ENCODE measurements around the gene CLDN6. TPM values are rescaled to one million over a fixed set of nuclear protein-coding genes. Genes with fewer than 3 reads are reported as not detected.

CLDN6 gene
- total and polyA plus RNA-seq, 9 of the 15 experiments (the other 6 are each of a cell fraction or from before 2014, with no cell fraction given): 0.22 to 0.75 (median 0.38) TPM; not detected in 3

GRCh38 chr16:2968738-2969544, 49.0 kb downstream of the CLDN6 start, which contains the start of gene PAQR4 (continued):
- TF ChIP-seq, protein P1, sequence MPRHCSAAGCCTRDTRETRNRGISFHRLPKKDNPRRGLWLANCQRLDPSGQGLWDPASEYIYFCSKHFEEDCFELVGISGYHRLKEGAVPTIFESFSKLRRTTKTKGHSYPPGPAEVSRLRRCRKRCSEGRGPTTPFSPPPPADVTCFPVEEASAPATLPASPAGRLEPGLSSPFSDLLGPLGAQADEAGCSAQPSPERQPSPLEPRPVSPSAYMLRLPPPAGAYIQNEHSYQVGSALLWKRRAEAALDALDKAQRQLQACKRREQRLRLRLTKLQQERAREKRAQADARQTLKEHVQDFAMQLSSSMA (CRISPR knock-in tag; IDR thresholded peaks at IDR 0.05): no peak
- TF ChIP-seq CHD4 (IDR thresholded peaks at IDR 0.05; ENCODE audit: insufficient read depth, insufficient replicate concordance, low read depth, low read length, poor library complexity, severe bottlenecking): peak; percentile 29
- TF ChIP-seq RBM22 (IDR thresholded peaks at IDR 0.05; ENCODE audit: low read depth, low read length, poor library complexity, severe bottlenecking): peak; percentile 49
- TF ChIP-seq TCF3 (CRISPR knock-in tag; IDR thresholded peaks at IDR 0.05): no peak
- peak in 1 of 2 experiments; percentile 99 for TF ChIP-seq AFF1 (IDR thresholded peaks at IDR 0.05; ENCODE audit: low read depth in 1 of 2, partially characterized antibody in 2 of 2)
- TF ChIP-seq FOXP1 (CRISPR knock-in tag; IDR thresholded peaks at IDR 0.05): peak; percentile 88; the same call in 1 of the 2 replicates
- no peak for TF ChIP-seq SMARCC2 (IDR thresholded peaks at IDR 0.05; ENCODE audit: low read depth)
- peak; percentile 60; the same call in 1 of the 2 replicates for TF ChIP-seq ELF2 (CRISPR knock-in tag; IDR thresholded peaks at IDR 0.05)
- TF ChIP-seq, protein P2, sequence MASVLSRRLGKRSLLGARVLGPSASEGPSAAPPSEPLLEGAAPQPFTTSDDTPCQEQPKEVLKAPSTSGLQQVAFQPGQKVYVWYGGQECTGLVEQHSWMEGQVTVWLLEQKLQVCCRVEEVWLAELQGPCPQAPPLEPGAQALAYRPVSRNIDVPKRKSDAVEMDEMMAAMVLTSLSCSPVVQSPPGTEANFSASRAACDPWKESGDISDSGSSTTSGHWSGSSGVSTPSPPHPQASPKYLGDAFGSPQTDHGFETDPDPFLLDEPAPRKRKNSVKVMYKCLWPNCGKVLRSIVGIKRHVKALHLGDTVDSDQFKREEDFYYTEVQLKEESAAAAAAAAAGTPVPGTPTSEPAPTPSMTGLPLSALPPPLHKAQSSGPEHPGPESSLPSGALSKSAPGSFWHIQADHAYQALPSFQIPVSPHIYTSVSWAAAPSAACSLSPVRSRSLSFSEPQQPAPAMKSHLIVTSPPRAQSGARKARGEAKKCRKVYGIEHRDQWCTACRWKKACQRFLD (CRISPR knock-in tag; IDR thresholded peaks at IDR 0.05): peak; percentile 50
- TF ChIP-seq NFIX (CRISPR knock-in tag; IDR thresholded peaks at IDR 0.05; ENCODE audit: low read depth): no peak
- no peak for TF ChIP-seq ZNF780A (CRISPR knock-in tag; IDR thresholded peaks at IDR 0.05)
- no peak for TF ChIP-seq TCFL5 (CRISPR knock-in tag; conservative IDR thresholded peaks at IDR 0.05)
- peak; percentile 85 for TF ChIP-seq AFF4 (CRISPR knock-in tag; IDR thresholded peaks at IDR 0.05)
- TF ChIP-seq, protein P3, sequence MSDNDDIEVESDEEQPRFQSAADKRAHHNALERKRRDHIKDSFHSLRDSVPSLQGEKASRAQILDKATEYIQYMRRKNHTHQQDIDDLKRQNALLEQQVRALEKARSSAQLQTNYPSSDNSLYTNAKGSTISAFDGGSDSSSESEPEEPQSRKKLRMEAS (CRISPR knock-in tag; IDR thresholded peaks at IDR 0.05): peak; percentile 77
- TF ChIP-seq SRSF3 (IDR thresholded peaks at IDR 0.05; ENCODE audit: insufficient read depth, low read length): no peak

Data from K562 (cell line).